K562 (cell line): Measurements from ENCODE around the gene PDHB. TPM values are rescaled to one million over a fixed set of nuclear protein-coding genes. Genes with fewer than 3 reads are reported as not detected.

Experiments used
- CC2D1A ChIP-seq: fragments of 450-650 bp; IDR thresholded peaks from 2 replicates; pipeline ENCODE4 v1.6.1; 2017; ENCODE audit warnings: mild to moderate bottlenecking
- CEBPB ChIP-seq: fragments of 450-650 bp; IDR thresholded peaks from 2 replicates; pipeline ENCODE4 v1.6.1; 2016; ENCODE audit warnings: missing genetic modification characterization, missing compliant biosample characterization
- CTBP1 ChIP-seq: fragments of 450-650 bp; IDR thresholded peaks from 2 replicates; pipeline ENCODE4 v1.6.1; 2016; ENCODE audit warnings: borderline replicate concordance
- ETV1 ChIP-seq: fragments of 450-650 bp; conservative IDR thresholded peaks from 2 replicates; pipeline ENCODE4 v1.6.1; 2016; ENCODE audit warnings: missing genetic modification characterization, control low read depth, low read depth, missing compliant biosample characterization
- FOSL1 ChIP-seq: fragments of 200-800 bp; sonication (Bioruptor generic); conservative IDR thresholded peaks from 2 replicates; pipeline ENCODE4 v1.6.1; 2016; ENCODE audit warnings: missing genetic modification characterization, missing compliant biosample characterization
- HDAC1 ChIP-seq, 2 experiments: fragments of 450-650 bp; IDR thresholded peaks; 2 replicates each; pipeline ENCODE4 v1.6.1; 2016 to 2017; ENCODE audit warnings: inconsistent platforms in 1 of 2, mild to moderate bottlenecking in 1 of 2, moderate library complexity in 1 of 2
- KLF16 ChIP-seq: IDR thresholded peaks from 2 replicates; pipeline ENCODE4 v1.6.1; 2016; ENCODE audit warnings: antibody characterized with exemption
- L3MBTL2 ChIP-seq: fragments of 450-650 bp; IDR thresholded peaks from 2 replicates; pipeline ENCODE4 v1.6.1; 2016; ENCODE audit warnings: mild to moderate bottlenecking, moderate library complexity
- MCM2 ChIP-seq: fragments of 450-650 bp; IDR thresholded peaks from 2 replicates; pipeline ENCODE4 v1.6.1; 2017; ENCODE audit warnings: low read depth, mild to moderate bottlenecking
- MEIS2 ChIP-seq: fragments of 450-650 bp; IDR thresholded peaks from 2 replicates; pipeline ENCODE4 v1.6.1; 2014; ENCODE audit warnings: mild to moderate bottlenecking; ENCODE audit not compliant: partially characterized antibody
- NFIX ChIP-seq: fragments of 250-450 bp; sonication (Bioruptor Pico); IDR thresholded peaks from 2 replicates; pipeline ENCODE4 v1.4.0; 2020; ENCODE audit warnings: low read depth, mild to moderate bottlenecking, moderate library complexity
- NRF1 ChIP-seq, 2 experiments: fragments of 450-650 bp; IDR thresholded peaks in 1 of 2; conservative IDR thresholded peaks in 1 of 2; 2 replicates each; pipeline ENCODE4 v1.6.1; 2014; ENCODE audit warnings: mild to moderate bottlenecking in 2 of 2
- RAD21 ChIP-seq, 2 experiments: fragments of 250-450 bp in 1 of 2; fragments of 450-650 bp in 1 of 2; sonication (Bioruptor Pico) in 1 of 2; formaldehyde crosslinking in 1 of 2; IDR thresholded peaks in 1 of 2; conservative IDR thresholded peaks in 1 of 2; 2 replicates each; pipeline versions ENCODE4 v1.4.0 to v1.8.0; 2020 to 2022; ENCODE audit warnings: mild to moderate bottlenecking in 2 of 2, moderate library complexity in 1 of 2
- RB1 ChIP-seq: fragments of 450-650 bp; IDR thresholded peaks from 2 replicates; pipeline ENCODE4 v1.6.1; 2017; ENCODE audit warnings: low read depth, mild to moderate bottlenecking
- RCOR1 ChIP-seq, 2 experiments: IDR thresholded peaks; 2 replicates each; pipeline ENCODE4 v1.6.1; 2012; ENCODE audit warnings: low read depth in 2 of 2, low read length in 2 of 2, borderline replicate concordance in 1 of 2, improper control_type of control experiment in 1 of 2
- SMC3 ChIP-seq: conservative IDR thresholded peaks from 2 replicates; pipeline ENCODE4 v1.6.1; 2011; ENCODE audit warnings: low read depth, low read length, improper control_type of control experiment; ENCODE audit not compliant: insufficient read depth
- YY1 ChIP-seq, 3 experiments: IDR thresholded peaks; 2 replicates each; pipeline ENCODE4 v1.6.1; 2011; ENCODE audit warnings: low read length in 2 of 3, mild to moderate bottlenecking in 2 of 3, moderate library complexity in 2 of 3, borderline replicate concordance in 1 of 3, control low read depth in 1 of 3, low read depth in 1 of 3; ENCODE audit not compliant: insufficient read depth in 3 of 3, insufficient replicate concordance in 2 of 3, control insufficient read depth in 1 of 3, insufficient read length in 1 of 3; ENCODE audit errors: extremely low read depth in 1 of 3
- ZNF551 ChIP-seq: fragments of 250-450 bp; sonication (Bioruptor Pico); IDR thresholded peaks from 2 replicates; pipeline ENCODE4 v1.5.0; 2021; ENCODE audit warnings: mild to moderate bottlenecking, moderate library complexity
- polyA plus RNA-seq, 8 experiments: library from polyadenylated mRNA; depleted of rRNA in 4 of 8; stranded (reverse) in 5 of 8; unstranded in 3 of 8; fragments of >200 nt; fragmentation: Nextera tagmentation in 2 of 8; fragmentation: Illumina TruSeq in 1 of 8; extraction: Ambion mirVana in 2 of 8; extraction: Trizol in 1 of 8; gene quantifications; 2 replicates each; pipeline versions ENCODE4 v1.2.1 to v1.2.3, GENCODE V29; 2011 to 2014; ENCODE audit warnings: inconsistent platforms in 1 of 8, missing spikeins in 1 of 8
- total RNA-seq, 7 experiments: library from RNA; depleted of rRNA in 6 of 7; stranded (reverse); fragments of >200 nt in 6 of 7; fragmentation: Illumina TruSeq in 2 of 7; extraction: Trizol in 2 of 7; gene quantifications; 2 replicates each; pipeline versions ENCODE4 v1.2.1 to v1.2.3, GENCODE V29; 2011 to 2021; ENCODE audit warnings: low replicate concordance in 1 of 7
- TF ChIP-seq, protein P1 (sequence below): fragments of 450-650 bp; IDR thresholded peaks from 2 replicates; pipeline ENCODE4 v1.6.1; 2016
- TF ChIP-seq, protein P2 (sequence below), 2 experiments: fragments of 450-650 bp; conservative IDR thresholded peaks; 2 replicates each; pipeline ENCODE4 v1.6.1; 2017; ENCODE audit warnings: mild to moderate bottlenecking in 2 of 2, moderate library complexity in 2 of 2
- TF ChIP-seq, protein P3 (sequence below), 2 experiments: IDR thresholded peaks in 1 of 2; conservative IDR thresholded peaks in 1 of 2; 2 replicates each; pipeline ENCODE4 v1.6.1; 2016; ENCODE audit warnings: low read depth in 2 of 2, mild to moderate bottlenecking in 1 of 2, missing compliant biosample characterization in 1 of 2, missing genetic modification characterization in 1 of 2, moderate library complexity in 1 of 2

Gene PDHB
- total and polyA plus RNA-seq, 9 of the 15 experiments (the other 6 are each of a cell fraction or from before 2014, with no cell fraction given) = 51.2 to 178 (median 85.2) TPM

DNA sequence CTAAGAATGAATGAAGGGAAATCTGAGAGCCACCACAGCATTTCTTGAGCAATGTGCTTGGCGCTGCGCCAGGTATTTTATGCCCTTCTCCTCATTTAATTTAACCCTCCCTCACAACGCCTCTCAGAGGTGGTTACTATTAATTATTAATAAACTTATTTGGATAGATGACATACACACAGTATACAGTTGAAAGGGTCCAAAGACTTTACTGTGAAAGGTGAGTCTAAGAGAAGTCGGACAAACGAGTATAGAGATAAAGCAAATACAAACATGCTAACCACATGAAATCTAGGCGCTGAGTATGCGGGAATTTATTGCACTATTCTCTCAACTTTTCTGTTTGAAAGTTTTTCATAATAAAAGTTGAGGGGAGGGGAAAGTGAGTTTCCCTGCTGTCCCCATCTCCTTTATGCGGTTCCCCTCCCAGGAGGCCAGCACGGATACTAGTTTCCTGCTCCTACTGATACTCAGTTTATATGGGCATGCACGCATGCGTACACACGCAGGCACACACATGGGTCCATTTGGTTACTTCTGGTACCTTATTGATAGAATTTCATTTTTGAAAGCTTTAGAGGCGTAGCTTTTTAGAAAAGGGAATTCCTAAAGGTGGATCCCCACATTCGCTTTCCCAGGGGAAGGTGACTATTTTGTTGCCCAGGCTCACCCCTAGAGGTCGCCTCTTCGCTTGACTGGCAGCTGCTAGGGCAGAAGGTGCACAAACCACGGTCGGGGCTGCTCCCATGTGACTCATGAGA lies 29.7 kb upstream of the PDHB start (continued):
- TF ChIP-seq NRF1 (conservative IDR thresholded peaks at IDR 0.05 in 1 of 2, IDR thresholded peaks at IDR 0.05 in 1 of 2) (peak; percentile 69 to 74; a peak in 3 of 4 replicates), ZNF551 (CRISPR knock-in tag) (no peak), FOSL1 (tag) (no peak; the same call in 1 of the 2 replicates), ETV1 (tag) (0 out of 2 replicates have a peak, but pooled peaks have one; percentile 6), MCM2 (no peak), L3MBTL2 (peak; percentile 75), RB1 (0 out of 2 replicates have a peak, but pooled peaks have one; percentile 10), RAD21 (CRISPR knock-in tag; conservative IDR thresholded peaks at IDR 0.05 in 1 of 2, IDR thresholded peaks at IDR 0.05 in 1 of 2) (peak; percentile 59 to 68), MEIS2 (peak; percentile 25), KLF16 (peak; percentile 12; the same call in 1 of the 2 replicates), RCOR1 (IDR thresholded peaks at IDR 0.05; ENCODE audit: borderline replicate concordance in 1 of 2, low read depth in 2 of 2, low read length in 2 of 2) (0 out of 4 replicates have a peak, but pooled peaks of 1 of the 2 experiments have one; percentile 35), CTBP1 (peak; percentile 34; the same call in 1 of the 2 replicates), CEBPB (tag) (peak; percentile 42), YY1 (IDR thresholded peaks at IDR 0.05; ENCODE audit: borderline replicate concordance in 1 of 3, control insufficient read depth in 1 of 3, extremely low read depth in 1 of 3, insufficient read depth in 3 of 3, insufficient read length in 1 of 3, insufficient replicate concordance in 2 of 3, low read depth in 1 of 3, low read length in 2 of 3) (peak in 1 of 3 experiments; percentile 15), CC2D1A (0 out of 2 replicates have a peak, but pooled peaks have one; percentile 34), SMC3 (0 out of 2 replicates have a peak, but pooled peaks have one; percentile 29), HDAC1 (IDR thresholded peaks at IDR 0.05) (no peak), NFIX (CRISPR knock-in tag) (peak; percentile 80)
- TF ChIP-seq, protein P1, sequence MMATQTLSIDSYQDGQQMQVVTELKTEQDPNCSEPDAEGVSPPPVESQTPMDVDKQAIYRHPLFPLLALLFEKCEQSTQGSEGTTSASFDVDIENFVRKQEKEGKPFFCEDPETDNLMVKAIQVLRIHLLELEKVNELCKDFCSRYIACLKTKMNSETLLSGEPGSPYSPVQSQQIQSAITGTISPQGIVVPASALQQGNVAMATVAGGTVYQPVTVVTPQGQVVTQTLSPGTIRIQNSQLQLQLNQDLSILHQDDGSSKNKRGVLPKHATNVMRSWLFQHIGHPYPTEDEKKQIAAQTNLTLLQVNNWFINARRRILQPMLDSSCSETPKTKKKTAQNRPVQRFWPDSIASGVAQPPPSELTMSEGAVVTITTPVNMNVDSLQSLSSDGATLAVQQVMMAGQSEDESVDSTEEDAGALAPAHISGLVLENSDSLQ = peak; percentile 91
- TF ChIP-seq, protein P2, sequence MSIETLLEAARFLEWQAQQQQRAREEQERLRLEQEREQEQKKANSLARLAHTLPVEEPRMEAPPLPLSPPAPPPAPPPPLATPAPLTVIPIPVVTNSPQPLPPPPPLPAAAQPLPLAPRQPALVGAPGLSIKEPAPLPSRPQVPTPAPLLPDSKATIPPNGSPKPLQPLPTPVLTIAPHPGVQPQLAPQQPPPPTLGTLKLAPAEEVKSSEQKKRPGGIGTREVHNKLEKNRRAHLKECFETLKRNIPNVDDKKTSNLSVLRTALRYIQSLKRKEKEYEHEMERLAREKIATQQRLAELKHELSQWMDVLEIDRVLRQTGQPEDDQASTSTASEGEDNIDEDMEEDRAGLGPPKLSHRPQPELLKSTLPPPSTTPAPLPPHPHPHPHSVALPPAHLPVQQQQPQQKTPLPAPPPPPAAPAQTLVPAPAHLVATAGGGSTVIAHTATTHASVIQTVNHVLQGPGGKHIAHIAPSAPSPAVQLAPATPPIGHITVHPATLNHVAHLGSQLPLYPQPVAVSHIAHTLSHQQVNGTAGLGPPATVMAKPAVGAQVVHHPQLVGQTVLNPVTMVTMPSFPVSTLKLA (conservative IDR thresholded peaks at IDR 0.05) = 0 out of 4 replicates have a peak, but pooled peaks of 1 of the 2 experiments have one; percentile 22
- TF ChIP-seq, protein P3, sequence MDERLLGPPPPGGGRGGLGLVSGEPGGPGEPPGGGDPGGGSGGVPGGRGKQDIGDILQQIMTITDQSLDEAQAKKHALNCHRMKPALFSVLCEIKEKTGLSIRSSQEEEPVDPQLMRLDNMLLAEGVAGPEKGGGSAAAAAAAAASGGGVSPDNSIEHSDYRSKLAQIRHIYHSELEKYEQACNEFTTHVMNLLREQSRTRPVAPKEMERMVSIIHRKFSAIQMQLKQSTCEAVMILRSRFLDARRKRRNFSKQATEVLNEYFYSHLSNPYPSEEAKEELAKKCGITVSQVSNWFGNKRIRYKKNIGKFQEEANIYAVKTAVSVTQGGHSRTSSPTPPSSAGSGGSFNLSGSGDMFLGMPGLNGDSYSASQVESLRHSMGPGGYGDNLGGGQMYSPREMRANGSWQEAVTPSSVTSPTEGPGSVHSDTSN (CRISPR knock-in tag; IDR thresholded peaks at IDR 0.05; ENCODE audit: low read depth) = peak; percentile 58
- TF ChIP-seq, protein P3 (tag; conservative IDR thresholded peaks at IDR 0.05; ENCODE audit: low read depth) = peak; percentile 65
